IPS-20b (cell line): Measurements from ENCODE around the gene FARP1.
"Not testable (repeated sequence)": the region's sequence is repeated elsewhere in the genome, so short reads cannot be mapped to it uniquely, and the experiment has no call there.

Experiments used
- H3K27ac ChIP-seq: one replicate; pipeline ENCODE4 v1.5.1; 2013; ENCODE audit warnings: low read length
- H3K27me3 ChIP-seq: 2 replicates; pipeline ENCODE4 v1.6.1; 2013; ENCODE audit warnings: mild to moderate bottlenecking, low read length, inconsistent platforms; ENCODE audit not compliant: insufficient read depth
- H3K36me3 ChIP-seq: 2 replicates; pipeline ENCODE4 v1.6.1; 2013; ENCODE audit warnings: low read depth, mild to moderate bottlenecking, inconsistent platforms, low read length, moderate library complexity; ENCODE audit not compliant: insufficient read depth
- H3K4me1 ChIP-seq: 2 replicates; pipeline ENCODE4 v1.6.1; 2013; ENCODE audit warnings: mild to moderate bottlenecking, control low read depth, inconsistent platforms, low read length, moderate library complexity; ENCODE audit not compliant: insufficient read depth
- H3K4me3 ChIP-seq: 2 replicates; pipeline ENCODE4 v1.5.1; 2013; ENCODE audit warnings: mild to moderate bottlenecking, low read length, inconsistent platforms
- H3K9ac ChIP-seq: 2 replicates; pipeline ENCODE4 v1.6.1; 2013; ENCODE audit warnings: low read depth, mild to moderate bottlenecking, inconsistent platforms, low read length, moderate library complexity
- H3K9me3 ChIP-seq: 2 replicates; pipeline ENCODE4 v1.6.1; 2013; ENCODE audit warnings: mild to moderate bottlenecking, low read depth, low read length, inconsistent platforms; ENCODE audit not compliant: insufficient read depth

FARP1 gene

DNA sequence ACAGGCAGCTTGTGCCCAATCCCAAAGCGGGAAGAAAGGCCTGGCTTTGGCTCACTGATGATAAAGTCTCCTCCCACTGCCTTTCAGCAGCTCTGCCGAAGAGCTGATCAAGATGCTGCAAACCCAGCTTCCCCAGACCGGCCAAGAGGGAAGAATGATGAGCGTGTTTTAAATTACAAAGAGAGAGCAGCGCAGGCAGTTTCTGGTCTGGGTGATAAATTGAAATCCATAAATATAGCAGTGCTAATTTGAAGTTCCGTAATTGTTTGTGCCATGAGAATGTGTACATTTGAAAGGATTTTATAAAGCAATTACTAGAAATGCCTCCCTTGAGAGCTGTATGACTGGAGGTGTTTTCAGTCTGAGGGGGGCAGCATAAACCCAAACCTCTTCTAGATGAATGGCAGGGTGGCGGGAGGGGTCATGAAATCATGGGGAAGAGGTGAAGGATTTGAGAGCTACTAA is 262.2 kb downstream of the FARP1 start:
- peaks cover 6% of the 10 kb centered on the region; the same call in 1 of the 2 replicates for H3K4me1 ChIP-seq
- H3K4me3 ChIP-seq, result peak overlapping the region; percentile 12; the same call in 1 of the 2 replicates
- no peaks in the 10 kb centered on the region for H3K27me3 ChIP-seq
- H3K9ac ChIP-seq, result peak overlapping the region; percentile 0; the same call in 1 of the 2 replicates
- no peak overlapping the region for H3K27ac ChIP-seq
- H3K9me3 ChIP-seq, result no peaks in the 10 kb centered on the region
- peaks cover 7% of the 10 kb centered on the region; the same call in 1 of the 2 replicates for H3K36me3 ChIP-seq

DNA sequence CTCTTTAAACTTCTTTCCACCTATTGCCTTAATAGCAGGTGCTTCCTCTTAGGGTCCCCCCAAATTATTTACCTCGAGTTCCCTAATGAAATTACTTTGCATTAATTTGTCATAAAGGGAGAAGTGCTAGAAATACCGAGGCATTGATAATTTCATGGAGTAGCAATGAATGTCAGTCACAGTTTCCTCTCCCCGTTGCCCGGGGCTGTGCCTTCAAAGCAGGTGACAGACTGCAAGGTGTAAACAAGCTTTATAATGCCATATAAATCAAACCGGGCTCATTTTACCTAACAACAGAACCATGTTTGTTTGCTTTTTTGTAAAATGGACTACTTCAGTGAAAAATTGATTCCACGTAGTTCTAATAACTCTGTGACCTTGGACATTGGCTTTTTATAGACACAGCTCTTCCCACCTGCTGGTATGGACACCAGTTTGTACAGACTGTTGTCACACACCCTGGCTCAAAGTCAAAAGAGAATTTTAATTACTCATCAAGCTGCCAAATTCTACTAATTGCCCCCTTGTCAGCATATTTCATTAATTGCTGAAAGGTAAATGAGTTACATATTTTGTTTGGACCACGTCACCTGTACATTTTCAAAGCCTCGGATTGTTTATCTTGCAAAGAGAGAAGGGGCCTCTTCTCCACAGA is 262.9 kb downstream of the FARP1 start:
- Histone ChIP-seq H3K27me3 (no peaks in the 10 kb centered on the region), H3K4me3 (no peak overlapping the region), H3K27ac (no peak overlapping the region), H3K9ac (no peak overlapping the region), H3K4me1 (peaks cover 6% of the 10 kb centered on the region; the same call in 1 of the 2 replicates), H3K9me3 (no peaks in the 10 kb centered on the region), H3K36me3 (peaks cover 11% of the 10 kb centered on the region; the same call in 1 of the 2 replicates)

- Histone ChIP-seq H3K4me1 (peaks cover 6% of the 10 kb centered on the region; the same call in 1 of the 2 replicates), H3K4me3 (no peak overlapping the region), H3K27ac (no peak overlapping the region), H3K9me3 (no peaks in the 10 kb centered on the region), H3K9ac (no peak overlapping the region), H3K36me3 (peaks cover 16% of the 10 kb centered on the region; the same call in 1 of the 2 replicates), H3K27me3 (no peaks in the 10 kb centered on the region)
Observed at GRCh38 chr13:98406427-98406826, 263.5 kb downstream of the FARP1 start.

GRCh38 chr13:98406971-98407370 is 264.1 kb downstream of the FARP1 start:
- Histone ChIP-seq H3K27ac (no peak overlapping the region), H3K4me3 (no peak overlapping the region), H3K27me3 (no peaks in the 10 kb centered on the region), H3K4me1 (peaks cover 6% of the 10 kb centered on the region; the same call in 1 of the 2 replicates), H3K9me3 (no peaks in the 10 kb centered on the region), H3K36me3 (peaks cover 21% of the 10 kb centered on the region; the same call in 1 of the 2 replicates), H3K9ac (no peak overlapping the region)

DNA sequence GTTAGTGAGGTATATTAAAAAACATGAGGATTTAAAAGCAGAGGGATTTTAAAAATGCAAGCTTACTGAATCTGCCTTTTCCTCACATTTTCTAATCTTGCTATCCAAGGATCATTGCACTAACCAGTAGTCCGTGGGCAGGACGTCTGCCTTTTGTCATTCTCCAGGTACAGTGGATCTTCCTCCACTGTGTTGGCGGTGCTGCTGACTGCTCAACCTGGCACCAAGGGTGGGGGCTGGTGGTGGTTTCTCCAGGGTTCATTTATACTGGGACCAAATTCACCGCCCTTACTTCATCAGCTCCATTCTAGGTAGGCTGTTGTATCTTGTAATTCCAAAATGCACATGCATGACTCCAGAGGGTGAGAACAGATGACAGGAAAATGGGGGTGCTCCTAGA is 264.7 kb downstream of the FARP1 start:
- no peak overlapping the region for H3K4me3 ChIP-seq
- no peak overlapping the region for H3K9ac ChIP-seq
- H3K27me3 ChIP-seq, result no peaks in the 10 kb centered on the region
- H3K9me3 ChIP-seq, result no peaks in the 10 kb centered on the region
- H3K27ac ChIP-seq, result no peak overlapping the region
- peaks cover 27% of the 10 kb centered on the region; the same call in 1 of the 2 replicates for H3K36me3 ChIP-seq
- H3K4me1 ChIP-seq, result peaks cover 6% of the 10 kb centered on the region; the same call in 1 of the 2 replicates

- peaks cover 35% of the 10 kb centered on the region; the same call in 1 of the 2 replicates for H3K36me3 ChIP-seq
Observed at GRCh38 chr13:98409281-98409680, 266.4 kb downstream of the FARP1 start.

DNA sequence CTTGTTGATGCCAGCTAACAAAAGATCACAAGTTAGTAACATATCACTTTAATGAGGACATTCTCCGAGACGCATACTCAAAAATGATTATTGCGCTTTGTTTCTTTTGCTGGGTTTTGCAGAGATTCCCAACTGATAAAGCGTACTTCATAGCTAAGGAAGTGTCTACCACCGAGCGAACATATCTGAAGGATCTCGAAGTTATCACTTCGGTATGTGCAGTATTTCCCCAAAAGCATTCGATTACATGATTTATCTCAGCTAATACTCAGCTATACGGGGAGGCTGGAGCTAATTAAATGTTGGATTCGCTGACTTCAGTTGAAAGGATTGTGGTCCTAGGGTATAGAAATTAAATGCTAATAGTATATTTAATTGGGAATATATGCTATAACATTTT is 267.7 kb downstream of the FARP1 start:
- Histone ChIP-seq H3K36me3 (peaks cover 48% of the 10 kb centered on the region; the same call in 1 of the 2 replicates), H3K27me3 (no peaks in the 10 kb centered on the region), H3K9me3 (no peaks in the 10 kb centered on the region), H3K4me3 (no peak overlapping the region), H3K27ac (no peak overlapping the region), H3K4me1 (no peaks in the 10 kb centered on the region), H3K9ac (no peak overlapping the region)

More at GRCh38 chr13:98409281-98409680, 266.4 kb downstream of the FARP1 start:
- Histone ChIP-seq H3K27me3 (no peaks in the 10 kb centered on the region), H3K9ac (no peak overlapping the region), H3K4me1 (peaks cover 6% of the 10 kb centered on the region; the same call in 1 of the 2 replicates), H3K9me3 (no peaks in the 10 kb centered on the region), H3K27ac (no peak overlapping the region), H3K4me3 (no peak overlapping the region)

- Histone ChIP-seq H3K27ac (no peak overlapping the region), H3K36me3 (peaks cover 52% of the 10 kb centered on the region; the same call in 1 of the 2 replicates), H3K4me3 (no peak overlapping the region), H3K9ac (no peak overlapping the region), H3K27me3 (no peaks in the 10 kb centered on the region), H3K4me1 (no peaks in the 10 kb centered on the region), H3K9me3 (no peaks in the 10 kb centered on the region)
Observed at GRCh38 chr13:98411013-98411412, 268.1 kb downstream of the FARP1 start.

- Histone ChIP-seq H3K9ac (no peak overlapping the region), H3K27me3 (no peaks in the 10 kb centered on the region), H3K4me3 (no peak overlapping the region), H3K9me3 (no peaks in the 10 kb centered on the region), H3K36me3 (peaks cover 56% of the 10 kb centered on the region; the same call in 1 of the 2 replicates), H3K4me1 (no peaks in the 10 kb centered on the region), H3K27ac (no peak overlapping the region)
Observed at GRCh38 chr13:98411617-98412265, 268.8 kb downstream of the FARP1 start.

- not testable (repeated sequence) for H3K9me3 ChIP-seq, H3K4me1 ChIP-seq, H3K27me3 ChIP-seq, H3K4me3 ChIP-seq, H3K27ac ChIP-seq, H3K9ac ChIP-seq
- peaks cover 67% of the 10 kb centered on the region; the same call in 1 of the 2 replicates for H3K36me3 ChIP-seq
Observed at GRCh38 chr13:98413278-98413677, 270.4 kb downstream of the FARP1 start.

DNA sequence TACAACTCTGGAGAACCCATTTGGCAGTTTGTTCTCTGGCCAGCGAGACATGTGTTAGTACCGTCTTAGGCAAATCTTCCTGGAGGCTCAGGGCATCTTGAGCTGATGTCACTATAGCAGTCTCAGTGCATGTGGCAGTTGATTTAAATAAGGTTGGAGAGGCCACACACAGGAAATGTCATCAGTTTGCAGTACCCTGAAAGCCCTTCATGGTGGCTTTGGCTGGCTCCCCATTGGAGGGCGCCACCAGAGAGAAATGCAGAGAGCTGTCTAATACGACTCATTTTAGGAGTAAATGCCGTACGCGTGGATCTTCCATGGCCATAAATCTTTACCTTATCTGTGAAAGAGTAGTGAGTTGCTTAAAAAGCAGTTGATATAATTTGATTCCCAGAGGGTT is 270.9 kb downstream of the FARP1 start:
- H3K4me3 ChIP-seq, result no peak overlapping the region
- no peak overlapping the region for H3K9ac ChIP-seq
- no peak overlapping the region for H3K27ac ChIP-seq
- H3K36me3 ChIP-seq, result peaks cover 72% of the 10 kb centered on the region; the same call in 1 of the 2 replicates
- H3K27me3 ChIP-seq, result no peaks in the 10 kb centered on the region
- no peaks in the 10 kb centered on the region for H3K9me3 ChIP-seq
- H3K4me1 ChIP-seq, result no peaks in the 10 kb centered on the region
